ENCODE data around the gene SPRED3. TPM values are rescaled to one million over a fixed set of nuclear protein-coding genes. Genes with fewer than 3 reads are reported as not detected.
"Not testable (repeated sequence)": the region's sequence is repeated elsewhere in the genome, so short reads cannot be mapped to it uniquely, and the experiment has no call there.

Gene SPRED3
- total RNA-seq (2014; rRNA removed; shearing (Covaris generic)), result 1.1 and 2.3 TPM in 2 replicates

- Histone ChIP-seq H3K36me3 (peaks cover 20% of the 10 kb centered on the region), H3K9me3 (replicated peaks) (no peaks in the 10 kb centered on the region), H3K4me1 (no peaks in the 10 kb centered on the region), H3K27ac (peak within 1 kb of the TSS; percentile 30; the same call in 1 of the 2 replicates), H3K4me3 (peak within 1 kb of the TSS; percentile 62), H3K27me3 (no peaks in the 10 kb centered on the region)
- no peak for DNase-seq
Observed at GRCh38 chr19:38388349-38389100, at the start of gene SPRED3. SPRED3 (plus strand) TSS chr19:38388697; CDS start chr19:38390303, 1,606 bp downstream.

- not testable (repeated sequence) for H3K36me3 ChIP-seq; H3K9me3 ChIP-seq (replicated peaks); H3K4me3 ChIP-seq; H3K27ac ChIP-seq; H3K27me3 ChIP-seq
- peaks cover 13% of the 10 kb centered on the region for H3K4me1 ChIP-seq
- DNase-seq, result peak; percentile 49 to 54
Observed at GRCh38 chr19:38339011-38339410, 49.5 kb upstream of the SPRED3 start.

- no peaks in the 10 kb centered on the region for H3K9me3 ChIP-seq (replicated peaks)
- no peaks in the 10 kb centered on the region for H3K27me3 ChIP-seq
- no peak overlapping the region for H3K27ac ChIP-seq
- H3K36me3 ChIP-seq, result no peaks in the 10 kb centered on the region
- peaks cover 9% of the 10 kb centered on the region; the same call in 1 of the 2 replicates for H3K4me1 ChIP-seq
- H3K4me3 ChIP-seq, result no peak overlapping the region
- DNase-seq, result no peak
Observed at GRCh38 chr19:38340927-38341326, 47.6 kb upstream of the SPRED3 start.

GRCh38 chr19:38346837-38347236, 41.7 kb upstream of the SPRED3 start:
- Histone ChIP-seq H3K9me3 (replicated peaks) (no peaks in the 10 kb centered on the region), H3K4me1 (peaks cover under 1% of the 10 kb centered on the region; the same call in 1 of the 2 replicates), H3K36me3 (no peaks in the 10 kb centered on the region), H3K27me3 (no peaks in the 10 kb centered on the region), H3K27ac (no peak overlapping the region), H3K4me3 (no peak overlapping the region)
- no peak for DNase-seq

- peaks cover under 1% of the 10 kb centered on the region; the same call in 1 of the 2 replicates for H3K27me3 ChIP-seq
- H3K36me3 ChIP-seq, result no peaks in the 10 kb centered on the region
- no peak for DNase-seq
- H3K27ac ChIP-seq, result no peak overlapping the region
- no peak overlapping the region for H3K4me3 ChIP-seq
- no peaks in the 10 kb centered on the region for H3K9me3 ChIP-seq (replicated peaks)
- H3K4me1 ChIP-seq, result peaks cover 8% of the 10 kb centered on the region
Observed at GRCh38 chr19:38350883-38351282, 37.6 kb upstream of the SPRED3 start.

- peaks cover 8% of the 10 kb centered on the region for H3K4me1 ChIP-seq
- no peaks in the 10 kb centered on the region for H3K9me3 ChIP-seq (replicated peaks)
- H3K27me3 ChIP-seq, result peaks cover 8% of the 10 kb centered on the region; the same call in 1 of the 2 replicates
- H3K27ac ChIP-seq, result no peak overlapping the region
- no peak overlapping the region for H3K4me3 ChIP-seq
- no peaks in the 10 kb centered on the region for H3K36me3 ChIP-seq
- DNase-seq, result peak; percentile 57 to 68
Observed at GRCh38 chr19:38351865-38352395, 36.6 kb upstream of the SPRED3 start.

GRCh38 chr19:38352611-38353010, 35.9 kb upstream of the SPRED3 start:
- Histone ChIP-seq H3K27ac (no peak overlapping the region), H3K4me3 (no peak overlapping the region), H3K4me1 (peaks cover 8% of the 10 kb centered on the region), H3K9me3 (replicated peaks) (no peaks in the 10 kb centered on the region), H3K36me3 (no peaks in the 10 kb centered on the region), H3K27me3 (peaks cover 8% of the 10 kb centered on the region; the same call in 1 of the 2 replicates)
- DNase-seq, result peak in 1 of 2 experiments; percentile 57

GRCh38 chr19:38355728-38356725, 32.5 kb upstream of the SPRED3 start:
- Histone ChIP-seq H3K27ac (no peak overlapping the region), H3K4me1 (peaks cover 8% of the 10 kb centered on the region), H3K36me3 (no peaks in the 10 kb centered on the region), H3K27me3 (peaks cover 16% of the 10 kb centered on the region), H3K4me3 (no peak overlapping the region), H3K9me3 (replicated peaks) (no peaks in the 10 kb centered on the region)
- DNase-seq, result no peak

GRCh38 chr19:38358071-38358470, 30.4 kb upstream of the SPRED3 start:
- H3K27me3 ChIP-seq, result peaks cover 16% of the 10 kb centered on the region
- no peak overlapping the region for H3K27ac ChIP-seq
- no peak overlapping the region for H3K4me3 ChIP-seq
- no peaks in the 10 kb centered on the region for H3K36me3 ChIP-seq
- no peak for DNase-seq
- H3K4me1 ChIP-seq, result peaks cover 4% of the 10 kb centered on the region; the same call in 1 of the 2 replicates
- no peaks in the 10 kb centered on the region for H3K9me3 ChIP-seq (replicated peaks)

GRCh38 chr19:38359242-38360021, 29.1 kb upstream of the SPRED3 start:
- DNase-seq, result no peak
- H3K36me3 ChIP-seq, result no peaks in the 10 kb centered on the region
- H3K27me3 ChIP-seq, result peaks cover 16% of the 10 kb centered on the region
- no peaks in the 10 kb centered on the region for H3K9me3 ChIP-seq (replicated peaks)
- no peak overlapping the region for H3K27ac ChIP-seq
- H3K4me1 ChIP-seq, result peaks cover 3% of the 10 kb centered on the region; the same call in 1 of the 2 replicates
- no peak overlapping the region for H3K4me3 ChIP-seq

GRCh38 chr19:38360351-38360750, 28.1 kb upstream of the SPRED3 start:
- no peaks in the 10 kb centered on the region for H3K9me3 ChIP-seq (replicated peaks)
- DNase-seq, result no peak
- peaks cover 16% of the 10 kb centered on the region for H3K27me3 ChIP-seq
- no peak overlapping the region for H3K27ac ChIP-seq
- no peak overlapping the region for H3K4me3 ChIP-seq
- no peaks in the 10 kb centered on the region for H3K36me3 ChIP-seq
- H3K4me1 ChIP-seq, result peaks cover 3% of the 10 kb centered on the region; the same call in 1 of the 2 replicates

- DNase-seq, result no peak
- Histone ChIP-seq H3K9me3 (replicated peaks) (no peaks in the 10 kb centered on the region), H3K4me3 (no peak overlapping the region; the same call in 1 of the 2 replicates), H3K27ac (no peak overlapping the region), H3K36me3 (no peaks in the 10 kb centered on the region), H3K4me1 (peaks cover 3% of the 10 kb centered on the region; the same call in 1 of the 2 replicates), H3K27me3 (peaks cover 14% of the 10 kb centered on the region)
Observed at GRCh38 chr19:38360839-38361631, 27.5 kb upstream of the SPRED3 start.

- H3K36me3 ChIP-seq, result no peaks in the 10 kb centered on the region
- H3K4me1 ChIP-seq, result peaks cover 3% of the 10 kb centered on the region; the same call in 1 of the 2 replicates
- H3K9me3 ChIP-seq (replicated peaks), result no peaks in the 10 kb centered on the region
- DNase-seq, result peak; percentile 86 to 88
- peaks cover 8% of the 10 kb centered on the region; the same call in 1 of the 2 replicates for H3K27me3 ChIP-seq
- no peak overlapping the region for H3K27ac ChIP-seq
- H3K4me3 ChIP-seq, result peak overlapping the region; percentile 58
Observed at GRCh38 chr19:38361633-38362075, 26.8 kb upstream of the SPRED3 start.
